Liver (tissue), 9 donors: Measurements from ENCODE around the gene KISS1. TPM values are rescaled to one million over a fixed set of nuclear protein-coding genes. Genes with fewer than 3 reads are reported as not detected.

Experiments used
- DNase-seq: peaks from one replicate; pipeline ENCODE4 v3.0.0-alpha.2; 2017; ENCODE audit warnings: low spot score
- H3K27ac ChIP-seq, 2 donors: one replicate each; pipeline ENCODE4 v1.7.0; 2013; ENCODE audit warnings: inconsistent platforms in 2 of 2, low read length in 2 of 2, control low read depth in 1 of 2, low read depth in 1 of 2, mild to moderate bottlenecking in 1 of 2
- H3K27me3 ChIP-seq, 4 donors: one replicate each; pipeline versions ENCODE4 v1.6.1 to v1.7.0; 2013; ENCODE audit warnings: low read length in 3 of 4, inconsistent platforms in 1 of 4, mild to moderate bottlenecking in 1 of 4, moderate library complexity in 1 of 4; ENCODE audit not compliant: control insufficient read depth in 4 of 4, insufficient read depth in 4 of 4
- H3K36me3 ChIP-seq, 4 donors: one replicate each; pipeline versions ENCODE4 v1.6.1 to v1.7.0; 2013; ENCODE audit warnings: low read length in 3 of 4, mild to moderate bottlenecking in 3 of 4, low read depth in 1 of 4, moderate library complexity in 1 of 4; ENCODE audit not compliant: control insufficient read depth in 4 of 4, insufficient read depth in 3 of 4
- H3K4me1 ChIP-seq, 4 donors: one replicate each; pipeline versions ENCODE4 v1.6.1 to v1.7.0; 2013; ENCODE audit warnings: low read length in 3 of 4, mild to moderate bottlenecking in 3 of 4, moderate library complexity in 1 of 4; ENCODE audit not compliant: control insufficient read depth in 4 of 4, insufficient read depth in 4 of 4
- H3K4me3 ChIP-seq, 3 donors: one replicate each; pipeline versions ENCODE4 v1.6.1 to v1.7.0; 2013; ENCODE audit warnings: low read length in 3 of 3, control low read depth in 1 of 3, low read depth in 1 of 3, mild to moderate bottlenecking in 1 of 3
- H3K9ac ChIP-seq, 2 donors: one replicate each; pipeline ENCODE4 v1.7.0; 2013; ENCODE audit warnings: low read length in 2 of 2, mild to moderate bottlenecking in 2 of 2, moderate library complexity in 2 of 2, control low read depth in 1 of 2, low read depth in 1 of 2
- H3K9me3 ChIP-seq, 4 donors: one replicate each; pipeline versions ENCODE4 v1.6.1 to v1.7.0; 2013; ENCODE audit warnings: low read length in 3 of 4; ENCODE audit not compliant: control insufficient read depth in 4 of 4
- EGR1 ChIP-seq, 2 donors: IDR thresholded peaks; 2 replicates each; pipeline ENCODE4 v1.6.1; 2016 to 2018; ENCODE audit warnings: antibody characterized with exemption in 2 of 2, low read depth in 2 of 2
- FOXA1 ChIP-seq: IDR thresholded peaks from 2 replicates; pipeline ENCODE4 v1.6.1; 2016; ENCODE audit warnings: antibody characterized with exemption
- FOXA2 ChIP-seq: IDR thresholded peaks from 2 replicates; pipeline ENCODE4 v1.6.1; 2016; ENCODE audit warnings: antibody characterized with exemption
- GABPA ChIP-seq, 2 donors: IDR thresholded peaks in 1 of 2; conservative IDR thresholded peaks in 1 of 2; 2 replicates each; pipeline ENCODE4 v1.6.1; 2016; ENCODE audit warnings: antibody characterized with exemption in 2 of 2, mild to moderate bottlenecking in 1 of 2, moderate library complexity in 1 of 2
- HNF4A ChIP-seq, 2 donors: conservative IDR thresholded peaks; 2 replicates each; pipeline ENCODE4 v1.6.1; 2016; ENCODE audit warnings: antibody characterized with exemption in 2 of 2, mild to moderate bottlenecking in 2 of 2
- HNF4G ChIP-seq: IDR thresholded peaks from 2 replicates; pipeline ENCODE4 v1.6.1; 2016; ENCODE audit warnings: antibody characterized with exemption
- JUND ChIP-seq, 2 donors: IDR thresholded peaks; 2 replicates each; pipeline ENCODE4 v1.6.1; 2016; ENCODE audit warnings: antibody characterized with exemption in 2 of 2
- NR2F2 ChIP-seq: IDR thresholded peaks from 2 replicates; pipeline ENCODE4 v1.6.1; 2016; ENCODE audit warnings: antibody characterized with exemption
- RAD21 ChIP-seq, 2 donors: IDR thresholded peaks; 2 replicates each; pipeline ENCODE4 v1.6.1; 2016; ENCODE audit warnings: antibody characterized with exemption in 2 of 2, mild to moderate bottlenecking in 2 of 2
- REST ChIP-seq: IDR thresholded peaks from 2 replicates; pipeline ENCODE4 v1.6.1; 2016; ENCODE audit warnings: antibody characterized with exemption, mild to moderate bottlenecking
- RXRA ChIP-seq, 2 donors: IDR thresholded peaks; 2 replicates each; pipeline ENCODE4 v1.6.1; 2017 to 2018; ENCODE audit warnings: antibody characterized with exemption in 2 of 2, mild to moderate bottlenecking in 1 of 2
- SP1 ChIP-seq: IDR thresholded peaks from 2 replicates; pipeline ENCODE4 v1.6.1; 2018; ENCODE audit warnings: antibody characterized with exemption, mild to moderate bottlenecking
- TAF1 ChIP-seq: conservative IDR thresholded peaks from 2 replicates; pipeline ENCODE4 v1.6.1; 2016; ENCODE audit warnings: antibody characterized with exemption, mild to moderate bottlenecking
- YY1 ChIP-seq: IDR thresholded peaks from 2 replicates; pipeline ENCODE4 v1.6.1; 2016; ENCODE audit warnings: antibody characterized with exemption, mild to moderate bottlenecking
- WGBS: extraction: QIAGEN DNeasy Blood & Tissue Kit; methylation state at CpG from one replicate; pipeline ENCODE4 v1.1.7; 2013; 5-methylcytosine and 5-hydroxymethylcytosine counted together
- polyA plus RNA-seq, 2 donors: library from polyadenylated mRNA; stranded (reverse) in 1 of 2; unstranded in 1 of 2; fragments of 200-250 nt in 1 of 2; fragments of >200 nt in 1 of 2; fragmentation: Nextera tagmentation in 1 of 2; extraction: Ambion mirVana in 1 of 2; gene quantifications; one replicate each; pipeline versions ENCODE4 v1.2.1 to v1.2.3, GENCODE V29; 2013 to 2015
- total RNA-seq, 2 donors: library from RNA; depleted of rRNA; stranded (reverse); fragments of >200 nt; gene quantifications; one replicate each; pipeline ENCODE4 v1.2.3, GENCODE V29; 2014
- TF ChIP-seq, protein P1 (sequence below): IDR thresholded peaks from 2 replicates; pipeline ENCODE4 v1.6.1; 2016; ENCODE audit warnings: antibody characterized with exemption
- TF ChIP-seq, protein P2 (sequence below): IDR thresholded peaks from 2 replicates; pipeline ENCODE4 v1.6.1; 2016; ENCODE audit warnings: antibody characterized with exemption
- TF ChIP-seq, protein P3 (sequence below): fragments of 150-350 bp; IDR thresholded peaks from 2 replicates; pipeline ENCODE4 v1.5.1; 2017; ENCODE audit warnings: improper control_type of control experiment, low read depth, low read length; ENCODE audit not compliant: missing input control
- TF ChIP-seq, protein P4 (sequence below): IDR thresholded peaks from 2 replicates; pipeline ENCODE4 v1.6.1; 2016; ENCODE audit warnings: antibody characterized with exemption
- donor health status: healthy.
- donor health status: healthy.
- donor health status: healthy.
- donor health status: healthy.
- donor health status: healthy.

The KISS1 gene
- total and polyA plus RNA-seq, 4 donors: 0.50 to 1.4 TPM; not detected in 2

DNA sequence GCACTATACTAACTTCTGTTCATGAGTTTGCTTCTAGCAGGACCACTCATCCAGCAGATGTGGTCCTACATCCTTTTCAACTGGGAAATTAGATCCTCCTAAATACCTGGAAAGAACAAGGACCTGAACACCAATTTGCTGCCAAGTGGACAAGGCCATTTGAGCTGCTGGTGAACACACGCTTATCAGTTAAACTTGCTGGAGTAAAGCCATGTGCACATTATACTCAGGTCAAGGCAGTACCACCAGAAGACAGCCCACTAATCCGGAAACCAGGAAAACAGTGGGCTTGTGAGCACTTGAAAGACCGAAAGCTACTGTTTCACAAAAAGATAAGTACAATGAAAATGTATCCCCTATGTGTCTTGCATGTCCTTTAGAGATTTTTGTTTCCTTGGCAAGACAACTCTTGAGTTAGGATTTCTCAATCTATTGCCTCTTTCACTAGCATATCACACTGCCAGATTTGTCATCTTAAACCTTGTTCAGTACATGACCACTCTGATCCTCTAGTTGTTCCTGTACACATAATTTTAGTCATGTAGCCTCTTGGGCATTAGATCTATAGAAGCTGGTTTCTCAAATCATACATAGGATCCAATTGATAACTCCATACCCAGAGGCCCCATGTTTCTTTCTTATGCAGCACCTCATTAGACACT, 25.7 kb downstream of the KISS1 start:
- DNase-seq: no peak
- H3K9ac ChIP-seq: no peak overlapping the region
- 58% methylated on average over 3 of the region's 3 CpGs for WGBS
- peaks cover 0 to 4% (median 0%) of the 10 kb centered on the region in 4 donors for H3K9me3 ChIP-seq
- H3K4me1 ChIP-seq: peaks cover 0 to 6% (median 2%) of the 10 kb centered on the region in 4 donors
- no peaks in the 10 kb centered on the region for H3K27me3 ChIP-seq
- no peaks in the 10 kb centered on the region for H3K36me3 ChIP-seq
- no peak overlapping the region for H3K4me3 ChIP-seq
- no peak overlapping the region for H3K27ac ChIP-seq
- TF ChIP-seq RXRA (IDR thresholded peaks at IDR 0.05) (peak in 1 of 2 donors; percentile 45), NR2F2 (no peak), HNF4A (conservative IDR thresholded peaks at IDR 0.05) (peak; percentile 51 to 59), GABPA (IDR thresholded peaks at IDR 0.05 in 1 of 2, conservative IDR thresholded peaks at IDR 0.05 in 1 of 2) (peak in 1 of 2 donors; percentile 19)
- TF ChIP-seq, protein P1, sequence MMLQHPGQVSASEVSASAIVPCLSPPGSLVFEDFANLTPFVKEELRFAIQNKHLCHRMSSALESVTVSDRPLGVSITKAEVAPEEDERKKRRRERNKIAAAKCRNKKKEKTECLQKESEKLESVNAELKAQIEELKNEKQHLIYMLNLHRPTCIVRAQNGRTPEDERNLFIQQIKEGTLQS: no peak

DNA sequence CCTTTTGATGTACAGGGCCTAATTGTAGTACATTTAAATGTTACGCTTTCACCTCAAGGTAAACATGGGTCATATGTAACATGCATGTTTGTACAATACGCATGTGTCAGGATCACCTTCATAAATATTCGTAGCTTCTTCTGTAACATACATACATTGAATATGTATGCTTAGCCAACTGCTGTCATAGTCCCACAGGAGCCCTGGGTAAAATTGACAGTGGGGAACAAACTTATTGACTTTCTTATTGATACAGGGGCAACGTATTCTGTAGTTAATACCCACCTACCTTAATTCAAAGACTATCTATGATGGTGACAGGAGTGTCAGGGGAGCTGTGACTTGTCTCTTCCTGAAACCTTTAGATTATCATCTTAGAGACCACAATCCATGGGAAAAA, 26.4 kb downstream of the KISS1 start:
- H3K36me3 ChIP-seq: no peaks in the 10 kb centered on the region
- TF ChIP-seq EGR1 (IDR thresholded peaks at IDR 0.05; ENCODE audit: low read depth in 2 of 2): no peak
- no peak for TF ChIP-seq YY1
- TF ChIP-seq, protein P1: no peak
- TF ChIP-seq SP1: no peak
- TF ChIP-seq HNF4G: no peak
- no peak for TF ChIP-seq REST
- TF ChIP-seq, protein P2, sequence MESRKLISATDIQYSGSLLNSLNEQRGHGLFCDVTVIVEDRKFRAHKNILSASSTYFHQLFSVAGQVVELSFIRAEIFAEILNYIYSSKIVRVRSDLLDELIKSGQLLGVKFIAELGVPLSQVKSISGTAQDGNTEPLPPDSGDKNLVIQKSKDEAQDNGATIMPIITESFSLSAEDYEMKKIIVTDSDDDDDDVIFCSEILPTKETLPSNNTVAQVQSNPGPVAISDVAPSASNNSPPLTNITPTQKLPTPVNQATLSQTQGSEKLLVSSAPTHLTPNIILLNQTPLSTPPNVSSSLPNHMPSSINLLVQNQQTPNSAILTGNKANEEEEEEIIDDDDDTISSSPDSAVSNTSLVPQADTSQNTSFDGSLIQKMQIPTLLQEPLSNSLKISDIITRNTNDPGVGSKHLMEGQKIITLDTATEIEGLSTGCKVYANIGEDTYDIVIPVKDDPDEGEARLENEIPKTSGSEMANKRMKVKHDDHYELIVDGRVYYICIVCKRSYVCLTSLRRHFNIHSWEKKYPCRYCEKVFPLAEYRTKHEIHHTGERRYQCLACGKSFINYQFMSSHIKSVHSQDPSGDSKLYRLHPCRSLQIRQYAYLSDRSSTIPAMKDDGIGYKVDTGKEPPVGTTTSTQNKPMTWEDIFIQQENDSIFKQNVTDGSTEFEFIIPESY: no peak
- no peak for TF ChIP-seq GABPA (IDR thresholded peaks at IDR 0.05 in 1 of 2, conservative IDR thresholded peaks at IDR 0.05 in 1 of 2)
- no peak for TF ChIP-seq RXRA (IDR thresholded peaks at IDR 0.05)
- TF ChIP-seq, protein P3, sequence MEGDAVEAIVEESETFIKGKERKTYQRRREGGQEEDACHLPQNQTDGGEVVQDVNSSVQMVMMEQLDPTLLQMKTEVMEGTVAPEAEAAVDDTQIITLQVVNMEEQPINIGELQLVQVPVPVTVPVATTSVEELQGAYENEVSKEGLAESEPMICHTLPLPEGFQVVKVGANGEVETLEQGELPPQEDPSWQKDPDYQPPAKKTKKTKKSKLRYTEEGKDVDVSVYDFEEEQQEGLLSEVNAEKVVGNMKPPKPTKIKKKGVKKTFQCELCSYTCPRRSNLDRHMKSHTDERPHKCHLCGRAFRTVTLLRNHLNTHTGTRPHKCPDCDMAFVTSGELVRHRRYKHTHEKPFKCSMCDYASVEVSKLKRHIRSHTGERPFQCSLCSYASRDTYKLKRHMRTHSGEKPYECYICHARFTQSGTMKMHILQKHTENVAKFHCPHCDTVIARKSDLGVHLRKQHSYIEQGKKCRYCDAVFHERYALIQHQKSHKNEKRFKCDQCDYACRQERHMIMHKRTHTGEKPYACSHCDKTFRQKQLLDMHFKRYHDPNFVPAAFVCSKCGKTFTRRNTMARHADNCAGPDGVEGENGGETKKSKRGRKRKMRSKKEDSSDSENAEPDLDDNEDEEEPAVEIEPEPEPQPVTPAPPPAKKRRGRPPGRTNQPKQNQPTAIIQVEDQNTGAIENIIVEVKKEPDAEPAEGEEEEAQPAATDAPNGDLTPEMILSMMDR: no peak
- TF ChIP-seq NR2F2: no peak
- no peak for TF ChIP-seq TAF1
- TF ChIP-seq, protein P4, sequence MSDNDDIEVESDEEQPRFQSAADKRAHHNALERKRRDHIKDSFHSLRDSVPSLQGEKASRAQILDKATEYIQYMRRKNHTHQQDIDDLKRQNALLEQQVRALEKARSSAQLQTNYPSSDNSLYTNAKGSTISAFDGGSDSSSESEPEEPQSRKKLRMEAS: no peak
- TF ChIP-seq FOXA1: no peak
- no peak for TF ChIP-seq JUND (IDR thresholded peaks at IDR 0.05)
- TF ChIP-seq FOXA2: no peak
- no peak for TF ChIP-seq RAD21 (IDR thresholded peaks at IDR 0.05)
- H3K4me1 ChIP-seq: peaks cover 0 to 6% (median 2%) of the 10 kb centered on the region in 4 donors
- H3K9ac ChIP-seq: no peak overlapping the region
- H3K4me3 ChIP-seq: no peak overlapping the region
- no peaks in the 10 kb centered on the region for H3K27me3 ChIP-seq
- peaks cover 0 to 4% (median 0%) of the 10 kb centered on the region in 4 donors for H3K9me3 ChIP-seq
- 93% methylated on average over 4 of the region's 4 CpGs for WGBS
- H3K27ac ChIP-seq: no peak overlapping the region
- no peak for DNase-seq
